ENCODE data around the gene FAM50B. TPM values are rescaled to one million over a fixed set of nuclear protein-coding genes. Genes with fewer than 3 reads are reported as not detected.

FAM50B gene
- total RNA-seq, 4 donors from 2014 or later, result 8.5 to 15.7 (median 11.6) TPM

GRCh38 chr6:3892603-3893002 is 43.4 kb downstream of the FAM50B start:
- WGBS, result 74% methylated on average over 6 of the region's 6 CpGs
- no peaks in the 10 kb centered on the region for H3K36me3 ChIP-seq
- H3K27me3 ChIP-seq, result no peaks in the 10 kb centered on the region
- peak in 1 of 2 donors; percentile 40 for DNase-seq (ENCODE audit: low spot score in 2 of 2)
- no peak overlapping the region for H3K4me3 ChIP-seq
- peaks cover 14% of the 10 kb centered on the region for H3K4me1 ChIP-seq
- H3K27ac ChIP-seq, result peak overlapping the region; percentile 4
- TF ChIP-seq POLR2A (IDR thresholded peaks at IDR 0.05), result no peak
- no peak for TF ChIP-seq CTCF (IDR thresholded peaks at IDR 0.05)
- TF ChIP-seq POLR2AphosphoS5 (IDR thresholded peaks at IDR 0.05), result no peak
- H3K9me3 ChIP-seq, result no peaks in the 10 kb centered on the region

DNA sequence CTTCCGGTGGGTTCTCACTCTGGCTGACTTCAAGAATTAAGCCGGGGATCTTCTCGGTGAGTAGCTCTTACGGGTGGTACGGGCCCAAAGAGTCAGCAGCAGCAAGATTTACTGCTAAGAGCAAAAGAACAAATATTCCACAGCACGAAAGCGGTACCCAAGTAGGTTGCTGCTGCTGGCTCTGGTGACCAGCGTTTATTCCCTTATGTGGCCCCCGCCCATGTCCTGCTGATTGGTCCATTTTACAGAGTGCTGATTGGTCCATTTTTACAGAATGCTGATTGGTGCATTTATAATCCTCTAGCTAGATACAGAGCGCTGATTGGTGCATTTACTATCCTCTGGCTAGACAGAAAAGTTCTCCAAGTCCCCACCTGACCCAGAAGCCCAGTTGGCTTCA is 44.3 kb downstream of the FAM50B start:
- TF ChIP-seq EP300 (IDR thresholded peaks at IDR 0.05), result no peak
- no peak for TF ChIP-seq CTCF (IDR thresholded peaks at IDR 0.05)
- TF ChIP-seq POLR2AphosphoS5 (IDR thresholded peaks at IDR 0.05), result no peak
- TF ChIP-seq POLR2A (IDR thresholded peaks at IDR 0.05), result no peak
- no peak overlapping the region for H3K27ac ChIP-seq
- WGBS, result 98% methylated on average over 10 of the region's 10 CpGs

GRCh38 chr6:3893917-3894316 is 44.7 kb downstream of the FAM50B start:
- H3K27ac ChIP-seq, result no peak overlapping the region
- WGBS, result 87% methylated on average over 3 of the region's 3 CpGs

More for the DNA sequence above, 44.3 kb downstream of the FAM50B start:
- Histone ChIP-seq H3K4me3 (no peak overlapping the region), H3K27me3 (no peaks in the 10 kb centered on the region), H3K9me3 (no peaks in the 10 kb centered on the region), H3K4me1 (peaks cover 5% of the 10 kb centered on the region), H3K36me3 (no peaks in the 10 kb centered on the region)
- DNase-seq (ENCODE audit: low spot score in 2 of 2), result peak in 1 of 2 donors; percentile 28

GRCh38 chr6:3894590-3895311 is 45.6 kb downstream of the FAM50B start:
- TF ChIP-seq CTCF (IDR thresholded peaks at IDR 0.05) (no peak), POLR2A (IDR thresholded peaks at IDR 0.05) (no peak), EP300 (IDR thresholded peaks at IDR 0.05) (no peak), POLR2AphosphoS5 (IDR thresholded peaks at IDR 0.05) (no peak)
- Histone ChIP-seq H3K9me3 (no peaks in the 10 kb centered on the region), H3K4me3 (no peak overlapping the region), H3K27ac (no peak overlapping the region), H3K36me3 (no peaks in the 10 kb centered on the region), H3K4me1 (peaks cover 8% of the 10 kb centered on the region), H3K27me3 (no peaks in the 10 kb centered on the region)
- DNase-seq (ENCODE audit: low spot score in 2 of 2), result no peak
- WGBS, result 92% methylated on average over 14 of the region's 14 CpGs

More at GRCh38 chr6:3893917-3894316, 44.7 kb downstream of the FAM50B start:
- no peaks in the 10 kb centered on the region for H3K36me3 ChIP-seq
- H3K27me3 ChIP-seq, result no peaks in the 10 kb centered on the region
- peaks cover 4% of the 10 kb centered on the region for H3K4me1 ChIP-seq
- H3K9me3 ChIP-seq, result no peaks in the 10 kb centered on the region
- no peak for TF ChIP-seq CTCF (IDR thresholded peaks at IDR 0.05)
- TF ChIP-seq POLR2A (IDR thresholded peaks at IDR 0.05), result no peak
- no peak for TF ChIP-seq POLR2AphosphoS5 (IDR thresholded peaks at IDR 0.05)
- no peak for TF ChIP-seq EP300 (IDR thresholded peaks at IDR 0.05)
- H3K4me3 ChIP-seq, result no peak overlapping the region
- DNase-seq (ENCODE audit: low spot score in 2 of 2), result peak in 1 of 2 donors; percentile 40

- Histone ChIP-seq H3K9me3 (no peaks in the 10 kb centered on the region), H3K4me3 (no peak overlapping the region), H3K27me3 (no peaks in the 10 kb centered on the region), H3K36me3 (no peaks in the 10 kb centered on the region), H3K4me1 (peaks cover 13% of the 10 kb centered on the region), H3K27ac (no peak overlapping the region)
- TF ChIP-seq EP300 (IDR thresholded peaks at IDR 0.05) (no peak), POLR2AphosphoS5 (IDR thresholded peaks at IDR 0.05) (no peak), CTCF (IDR thresholded peaks at IDR 0.05) (no peak), POLR2A (IDR thresholded peaks at IDR 0.05) (no peak)
- WGBS, result 90% methylated on average over 6 of the region's 6 CpGs
- no peak for DNase-seq (ENCODE audit: low spot score in 2 of 2)
Measured at GRCh38 chr6:3895312-3895653, 46.1 kb downstream of the FAM50B start.
